Measurements from ENCODE around the gene CHD6. TPM values are rescaled to one million over a fixed set of nuclear protein-coding genes. Genes with fewer than 3 reads are reported as not detected.

CHD6 gene
- total RNA-seq, 2 experiments from 2014 or later = 26.9 to 45.7 TPM

DNA sequence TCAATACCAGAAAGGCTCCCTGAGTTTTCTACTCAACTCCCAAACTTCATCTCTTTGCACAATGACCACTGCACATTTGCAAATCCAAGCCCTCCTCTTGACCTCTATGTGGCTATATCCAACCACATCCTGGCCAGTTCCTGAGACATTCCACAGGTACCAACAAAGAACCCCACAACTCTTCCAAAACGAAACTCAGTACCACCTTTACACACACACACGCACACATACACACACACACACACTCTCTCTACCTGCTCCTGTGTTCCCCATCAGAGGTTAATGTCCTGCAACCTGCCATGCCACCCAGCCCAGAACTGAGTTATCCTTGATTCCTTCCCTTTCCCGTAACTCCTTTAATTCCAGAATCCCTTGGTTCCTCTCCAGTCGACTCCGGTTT lies 58.5 kb downstream of the CHD6 start:
- Histone ChIP-seq H3K4me1 (ENCODE audit: insufficient read depth, low read length, poor library complexity, severe bottlenecking) (peaks cover 17% of the 10 kb centered on the region), H3K9me3 (ENCODE audit: low read length) (no peaks in the 10 kb centered on the region), H3K4me3 (ENCODE audit: low read depth, low read length, poor library complexity, severe bottlenecking) (no peak overlapping the region), H3K4me2 (ENCODE audit: low read length) (no peak overlapping the region), H3K27ac (ENCODE audit: low read depth, low read length, poor library complexity, severe bottlenecking) (no peak overlapping the region), H3K79me2 (ENCODE audit: insufficient read depth, low read depth, low read length) (peaks cover 17% of the 10 kb centered on the region; the same call in 1 of the 2 replicates), H4K20me1 (ENCODE audit: insufficient read depth, low read length) (no peaks in the 10 kb centered on the region), H3K36me3 (ENCODE audit: insufficient read depth, low read length) (peaks cover 9% of the 10 kb centered on the region), H2AFZ (ENCODE audit: low read length) (no peak overlapping the region), H3K9me2 (ENCODE audit: insufficient read depth, low read length) (no peaks in the 10 kb centered on the region)
- BruUV-seq (replicated peaks) = no TSS peak
- intact Hi-C loops (cut with micrococcal nuclease; ENCODE audit: unreplicated experiment) = no loop called here
- TF ChIP-seq, protein P1, sequence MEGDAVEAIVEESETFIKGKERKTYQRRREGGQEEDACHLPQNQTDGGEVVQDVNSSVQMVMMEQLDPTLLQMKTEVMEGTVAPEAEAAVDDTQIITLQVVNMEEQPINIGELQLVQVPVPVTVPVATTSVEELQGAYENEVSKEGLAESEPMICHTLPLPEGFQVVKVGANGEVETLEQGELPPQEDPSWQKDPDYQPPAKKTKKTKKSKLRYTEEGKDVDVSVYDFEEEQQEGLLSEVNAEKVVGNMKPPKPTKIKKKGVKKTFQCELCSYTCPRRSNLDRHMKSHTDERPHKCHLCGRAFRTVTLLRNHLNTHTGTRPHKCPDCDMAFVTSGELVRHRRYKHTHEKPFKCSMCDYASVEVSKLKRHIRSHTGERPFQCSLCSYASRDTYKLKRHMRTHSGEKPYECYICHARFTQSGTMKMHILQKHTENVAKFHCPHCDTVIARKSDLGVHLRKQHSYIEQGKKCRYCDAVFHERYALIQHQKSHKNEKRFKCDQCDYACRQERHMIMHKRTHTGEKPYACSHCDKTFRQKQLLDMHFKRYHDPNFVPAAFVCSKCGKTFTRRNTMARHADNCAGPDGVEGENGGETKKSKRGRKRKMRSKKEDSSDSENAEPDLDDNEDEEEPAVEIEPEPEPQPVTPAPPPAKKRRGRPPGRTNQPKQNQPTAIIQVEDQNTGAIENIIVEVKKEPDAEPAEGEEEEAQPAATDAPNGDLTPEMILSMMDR (conservative IDR thresholded peaks at IDR 0.05; ENCODE audit: low read length) = no peak
- no peak for TF ChIP-seq EZH2phosphoT487 (IDR thresholded peaks at IDR 0.05; ENCODE audit: borderline replicate concordance, low read depth, low read length)
- ChIA-PET POLR2A (interaction anchor here (0.5 to 0.7 kb wide), 2 partner anchors 16 to 105 kb away, joined by 3 read pairs; no protein-coding TSS in a partner anchor), CTCF (ENCODE audit: unreplicated experiment) (no interaction called here)
- DNase-seq (ENCODE audit: low spot score) = no peak

DNA sequence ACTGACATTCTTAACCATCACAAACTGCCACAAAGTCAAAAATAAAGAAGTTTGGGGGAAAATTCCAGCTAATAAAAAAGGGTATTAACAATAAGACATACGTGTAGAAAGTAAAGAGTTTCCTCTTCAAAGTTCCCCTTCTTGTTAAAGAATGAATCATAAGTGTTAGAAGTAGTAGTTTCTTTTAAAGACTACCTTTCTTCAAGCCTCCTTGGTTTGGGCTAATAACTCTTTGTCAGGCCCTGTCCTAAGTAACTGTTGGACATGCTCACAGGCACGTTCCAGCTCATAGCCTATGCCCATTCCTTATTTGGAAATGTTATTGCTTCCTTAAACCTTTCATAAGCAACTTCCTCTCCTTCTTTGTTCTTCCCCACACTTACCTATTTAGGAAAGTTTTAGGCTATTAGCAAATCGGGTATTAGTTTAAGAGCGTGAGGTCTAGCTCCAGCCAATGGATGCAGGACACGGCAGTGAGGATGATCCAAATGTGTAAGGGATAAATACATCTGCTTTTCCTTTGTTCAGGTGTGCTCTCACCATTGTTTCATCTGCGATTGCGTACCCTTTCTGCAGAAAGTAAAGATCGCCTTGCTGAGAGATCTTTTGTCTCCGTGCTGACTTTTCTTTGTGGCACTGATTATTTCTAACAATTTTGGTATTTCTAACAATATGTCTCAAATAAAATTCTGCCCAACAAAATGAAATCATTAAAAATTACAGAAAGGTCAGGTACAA lies 64.9 kb downstream of the CHD6 start:
- Histone ChIP-seq H4K20me1 (ENCODE audit: insufficient read depth, low read length) (no peaks in the 10 kb centered on the region), H3K79me2 (ENCODE audit: insufficient read depth, low read depth, low read length) (0 out of 2 replicates have a peak, but pooled peaks cover 9% of the 10 kb centered on the region), H3K4me3 (ENCODE audit: low read depth, low read length, poor library complexity, severe bottlenecking) (no peak overlapping the region), H3K36me3 (ENCODE audit: insufficient read depth, low read length) (peaks cover 21% of the 10 kb centered on the region), H2AFZ (ENCODE audit: low read length) (no peak overlapping the region), H3K9me3 (ENCODE audit: low read length) (no peaks in the 10 kb centered on the region), H3K4me2 (ENCODE audit: low read length) (no peak overlapping the region), H3K27ac (ENCODE audit: low read depth, low read length, poor library complexity, severe bottlenecking) (no peak overlapping the region), H3K4me1 (ENCODE audit: insufficient read depth, low read length, poor library complexity, severe bottlenecking) (no peaks in the 10 kb centered on the region), H3K9me2 (ENCODE audit: insufficient read depth, low read length) (no peaks in the 10 kb centered on the region)
- TF ChIP-seq, protein P1 (conservative IDR thresholded peaks at IDR 0.05; ENCODE audit: low read length) = no peak
- intact Hi-C loops (cut with micrococcal nuclease; ENCODE audit: unreplicated experiment) = no loop called here
- BruUV-seq (replicated peaks) = no TSS peak
- ChIA-PET POLR2A (no interaction called here), CTCF (ENCODE audit: unreplicated experiment) (interaction anchor here (0.6 kb wide), 1 partner anchor 114 kb away, joined by 5 read pairs; no protein-coding TSS in a partner anchor)
- DNase-seq (ENCODE audit: low spot score) = no peak

All from OCI-LY7 (cell line).